VCaP (cell line): Measurements from ENCODE around the gene CTSH.
"Not testable (repeated sequence)": the region's sequence is repeated elsewhere in the genome, so short reads cannot be mapped to it uniquely, and the experiment has no call there.

Experiments
- H3K27ac ChIP-seq: fragments of 450-650 bp; 2 replicates; pipeline ENCODE4 v1.5.1; 2017
- CTCF ChIP-seq: fragments of 450-650 bp; conservative IDR thresholded peaks from 2 replicates; pipeline ENCODE4 v1.5.1; 2017; ENCODE audit warnings: mild to moderate bottlenecking, moderate library complexity

The CTSH gene

GRCh38 chr15:78889000-78889399 lies 55.8 kb downstream of the CTSH start:
- TF ChIP-seq CTCF, result no peak
- no peak overlapping the region for H3K27ac ChIP-seq

- H3K27ac ChIP-seq, result no peak overlapping the region; the same call in 1 of the 2 replicates
- TF ChIP-seq CTCF, result no peak
These were observed 63.2 kb downstream of the CTSH start for GRCh38 chr15:78881681-78882080.

GRCh38 chr15:78880813-78881212 lies 64.0 kb downstream of the CTSH start:
- TF ChIP-seq CTCF, result no peak
- H3K27ac ChIP-seq, result no peak overlapping the region

- H3K27ac ChIP-seq, result no peak overlapping the region
- no peak for TF ChIP-seq CTCF
These were observed 64.7 kb downstream of the CTSH start for GRCh38 chr15:78880242-78880533.

GRCh38 chr15:78879517-78880241 lies 65.2 kb downstream of the CTSH start:
- H3K27ac ChIP-seq, result no peak overlapping the region
- TF ChIP-seq CTCF, result no peak

- H3K27ac ChIP-seq, result no peak overlapping the region
- no peak for TF ChIP-seq CTCF
These were observed 66.5 kb downstream of the CTSH start for GRCh38 chr15:78878356-78878755.

GRCh38 chr15:78876954-78877353 lies 67.9 kb downstream of the CTSH start:
- not testable (repeated sequence) for H3K27ac ChIP-seq

GRCh38 chr15:78875107-78875914 lies 69.5 kb downstream of the CTSH start:
- H3K27ac ChIP-seq, result peak overlapping the region; percentile 100
- no peak for TF ChIP-seq CTCF
